Adipocyte (in vitro differentiated cells): ENCODE results near the gene SETD4.
"Not testable (repeated sequence)": the region's sequence is repeated elsewhere in the genome, so short reads cannot be mapped to it uniquely, and the experiment has no call there.

Experiments used
- DNase-seq: peaks from one replicate; pipeline ENCODE4 v3.0.0-alpha.2; 2015; ENCODE audit warnings: low read depth
- H3K27me3 ChIP-seq: replicated peaks from 2 replicates; pipeline ENCODE4 v1.7.0; 2013; ENCODE audit warnings: mild to moderate bottlenecking, low read length, moderate library complexity; ENCODE audit not compliant: control insufficient read depth, insufficient read depth
- H3K36me3 ChIP-seq: 2 replicates; pipeline ENCODE4 v1.7.0; 2013; ENCODE audit warnings: low read length, mild to moderate bottlenecking, moderate library complexity; ENCODE audit not compliant: control insufficient read depth, insufficient read depth, severe bottlenecking
- H3K4me1 ChIP-seq: 2 replicates; pipeline ENCODE4 v1.7.0; 2013; ENCODE audit warnings: mild to moderate bottlenecking, low read length, moderate library complexity; ENCODE audit not compliant: control insufficient read depth, insufficient read depth
- H3K4me3 ChIP-seq: 2 replicates; pipeline ENCODE4 v1.7.0; 2013; ENCODE audit warnings: mild to moderate bottlenecking, low read length, moderate library complexity
- H3K9ac ChIP-seq: 2 replicates; pipeline ENCODE4 v1.7.0; 2013; ENCODE audit warnings: mild to moderate bottlenecking, low read length, moderate library complexity
- H3K9me3 ChIP-seq: 2 replicates; pipeline ENCODE4 v1.7.0; 2013; ENCODE audit warnings: mild to moderate bottlenecking, low read length, moderate library complexity; ENCODE audit not compliant: control insufficient read depth

SETD4 gene

DNA sequence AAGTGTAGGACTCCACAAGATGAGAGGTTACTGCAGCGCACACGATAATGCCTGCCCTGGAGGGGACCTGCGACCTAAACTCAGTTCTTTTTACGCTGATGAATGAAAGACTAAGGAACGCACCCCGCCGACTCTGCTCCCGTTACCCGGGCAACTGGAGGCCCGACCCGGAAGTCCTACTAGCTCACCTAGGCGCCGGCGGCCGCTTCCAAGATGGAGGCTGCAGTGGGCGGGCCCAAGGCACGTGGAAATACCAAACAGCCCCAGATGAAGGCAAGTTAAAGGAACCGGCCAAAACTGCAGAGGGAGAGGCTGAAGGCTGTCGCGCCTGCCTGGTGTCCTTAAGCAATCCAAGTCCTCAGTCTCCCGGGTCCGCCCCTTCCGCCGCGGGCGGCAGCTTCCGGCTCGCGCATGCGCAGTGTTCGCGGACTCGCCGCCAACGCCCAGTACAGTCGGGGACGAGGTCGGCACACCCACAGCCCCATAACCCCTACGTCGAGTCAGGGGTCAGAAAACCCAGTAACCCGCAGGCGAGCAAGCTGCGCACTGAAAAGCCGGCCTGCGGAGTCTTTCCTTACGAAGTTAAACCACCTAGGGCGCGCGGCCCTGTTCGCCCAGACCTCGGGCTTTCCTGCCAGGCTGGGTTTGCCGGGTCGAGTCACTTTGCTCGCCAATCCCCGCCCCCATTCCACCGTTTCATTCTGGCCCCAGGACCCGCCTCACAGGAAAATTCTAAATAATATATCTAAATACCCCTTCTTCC is at the start of gene SETD4:
Gene SETD4 (minus strand): TSS at position 368 of the 763 bp plus-strand sequence. CDS start 1,638 bp downstream, outside the sequence.
- H3K4me1 ChIP-seq: peaks cover 13% of the 10 kb centered on the region
- H3K9ac ChIP-seq: peak within 1 kb of the TSS; percentile 92
- DNase-seq: peak; percentile 95
- H3K27me3 ChIP-seq: no peaks in the 10 kb centered on the region
- H3K4me3 ChIP-seq: peak within 1 kb of the TSS; percentile 96
- H3K36me3 ChIP-seq: peaks cover 24% of the 10 kb centered on the region
- no peaks in the 10 kb centered on the region for H3K9me3 ChIP-seq

DNA sequence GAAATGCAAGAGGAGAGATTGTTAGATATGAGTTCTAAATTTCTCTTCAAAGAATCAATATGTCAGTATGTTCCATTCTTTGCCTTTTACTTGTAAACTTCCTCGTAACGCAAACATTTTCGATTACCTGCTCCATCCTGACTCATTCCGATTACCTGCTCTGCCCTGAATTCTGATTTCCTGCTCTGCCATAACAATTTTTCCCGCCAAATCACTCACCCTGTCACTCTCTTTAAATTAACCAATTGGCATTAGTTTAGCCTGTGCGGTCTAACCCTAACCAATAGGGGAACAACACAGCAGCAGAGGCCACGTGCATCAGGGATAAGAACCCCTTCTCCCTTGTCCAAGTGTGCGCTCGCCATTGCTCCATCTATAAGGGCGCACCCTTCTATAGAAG is 49.5 kb upstream of the SETD4 start:
- no peak overlapping the region for H3K4me3 ChIP-seq
- H3K27me3 ChIP-seq: peaks cover 6% of the 10 kb centered on the region
- H3K36me3 ChIP-seq: no peaks in the 10 kb centered on the region
- no peak for DNase-seq
- H3K4me1 ChIP-seq: peaks cover 17% of the 10 kb centered on the region
- no peak overlapping the region for H3K9ac ChIP-seq
- no peaks in the 10 kb centered on the region for H3K9me3 ChIP-seq

DNA sequence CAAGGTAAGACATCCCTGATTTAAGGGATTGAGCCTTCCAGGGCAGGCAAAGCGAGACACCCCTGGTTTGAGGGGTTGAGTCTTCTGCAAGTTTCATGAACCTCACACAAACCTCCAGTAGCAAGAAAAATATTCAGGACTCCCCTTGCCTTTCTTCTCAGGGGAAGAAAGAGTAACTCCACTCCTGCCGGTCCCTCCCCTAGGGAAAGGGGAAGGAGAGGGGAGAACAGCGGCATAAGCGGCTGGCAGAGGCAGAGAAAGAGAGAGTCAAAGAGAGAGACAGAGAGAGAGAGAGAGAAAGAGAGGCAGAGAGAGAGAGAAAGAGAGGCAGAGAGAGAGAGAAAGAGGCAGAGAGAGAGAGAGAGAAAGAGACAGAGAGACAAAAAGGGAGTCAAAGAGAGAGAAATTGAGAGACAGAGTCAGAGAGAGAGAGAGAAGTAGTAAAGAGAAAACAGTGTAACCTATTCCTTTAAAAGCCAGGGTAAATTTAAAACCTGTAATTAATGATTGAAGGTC is 45.1 kb upstream of the SETD4 start:
- Histone ChIP-seq H3K4me3 (peak overlapping the region; percentile 61), H3K9ac (no peak overlapping the region), H3K27me3 (peaks cover 12% of the 10 kb centered on the region), H3K4me1 (peaks cover 5% of the 10 kb centered on the region), H3K9me3 (no peaks in the 10 kb centered on the region), H3K36me3 (no peaks in the 10 kb centered on the region)
- DNase-seq: no peak

DNA sequence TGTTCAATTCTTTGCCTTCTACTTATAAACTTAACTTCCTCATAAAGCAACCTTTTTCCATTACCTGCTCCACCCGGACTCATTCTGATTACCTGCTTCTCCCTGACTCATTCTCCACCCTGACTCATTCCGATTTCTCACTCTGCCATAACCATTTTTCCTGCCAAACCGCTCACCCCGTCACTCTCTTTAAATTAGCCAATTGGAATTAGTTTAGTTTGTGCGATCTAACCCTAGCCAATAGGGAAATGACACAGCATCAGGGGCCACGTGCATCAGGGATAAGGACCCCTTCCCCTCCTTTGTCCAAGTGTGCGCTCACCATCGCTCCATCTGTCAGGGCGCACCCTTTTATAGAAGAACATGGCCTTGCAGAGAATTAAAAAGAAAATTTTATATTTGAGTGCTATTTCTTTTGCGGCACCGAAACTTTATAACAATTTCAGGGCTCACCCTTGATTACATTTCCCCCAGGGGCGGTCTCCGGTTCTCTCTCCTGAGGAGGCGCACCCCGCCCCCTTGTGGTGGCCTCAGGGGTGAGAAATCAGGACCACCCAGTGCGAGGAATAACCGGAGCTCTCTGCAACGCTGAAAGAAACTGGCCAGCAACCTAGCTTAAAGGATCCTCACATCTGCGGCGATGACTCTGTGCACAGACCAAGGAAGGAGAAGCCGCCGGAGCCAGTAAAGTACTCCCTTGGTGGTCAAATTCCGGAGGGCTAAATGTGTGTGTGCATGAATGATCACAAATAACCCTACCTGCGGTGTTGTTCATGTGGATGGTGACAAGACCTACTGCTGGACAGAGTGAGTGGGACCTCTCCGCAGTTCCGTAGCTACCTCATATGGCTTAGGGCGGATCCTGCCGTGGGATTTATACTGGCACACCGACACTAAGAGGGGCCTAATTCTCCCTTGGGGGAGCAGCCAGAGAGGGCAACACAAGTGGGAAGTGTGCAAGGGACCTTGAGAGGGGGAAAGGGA is 44.3 kb upstream of the SETD4 start:
- Histone ChIP-seq H3K27me3 (peaks cover 15% of the 10 kb centered on the region), H3K36me3 (no peaks in the 10 kb centered on the region), H3K4me3 (peak overlapping the region; percentile 61), H3K4me1 (peaks cover 5% of the 10 kb centered on the region), H3K9me3 (no peaks in the 10 kb centered on the region), H3K9ac (no peak overlapping the region)
- peak; percentile 57 for DNase-seq

DNA sequence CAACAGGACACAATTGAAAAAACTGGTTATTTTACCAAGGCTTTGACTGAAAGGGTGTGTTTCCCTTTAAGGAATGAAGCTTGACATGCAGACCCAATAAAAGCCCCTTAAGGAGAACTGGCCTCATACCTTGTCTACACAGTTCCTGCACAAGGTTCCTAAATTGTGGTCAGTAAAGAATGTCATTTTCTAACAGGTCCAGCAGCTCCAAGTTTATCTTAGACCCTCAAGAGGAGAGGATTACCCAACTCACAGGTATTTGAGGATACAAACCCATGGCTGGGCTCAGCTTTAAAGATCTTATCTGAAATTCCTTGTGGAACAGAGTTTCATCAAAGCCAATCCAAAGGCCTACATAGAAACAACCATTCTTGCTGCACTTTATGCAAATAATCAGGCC is 43.1 kb upstream of the SETD4 start:
- H3K36me3 ChIP-seq: no peaks in the 10 kb centered on the region
- peaks cover 15% of the 10 kb centered on the region for H3K27me3 ChIP-seq
- no peaks in the 10 kb centered on the region for H3K9me3 ChIP-seq
- no peak overlapping the region for H3K9ac ChIP-seq
- no peak overlapping the region for H3K4me3 ChIP-seq
- no peak for DNase-seq
- H3K4me1 ChIP-seq: peaks cover 5% of the 10 kb centered on the region

- Histone ChIP-seq H3K27me3 (peaks cover 15% of the 10 kb centered on the region), H3K4me1 (peaks cover 14% of the 10 kb centered on the region), H3K9me3 (no peaks in the 10 kb centered on the region), H3K36me3 (no peaks in the 10 kb centered on the region), H3K4me3 (no peak overlapping the region), H3K9ac (no peak overlapping the region)
- DNase-seq: no peak
Observed at GRCh38 chr21:36100971-36101641, 40.8 kb upstream of the SETD4 start.

- H3K4me1 ChIP-seq: peaks cover 13% of the 10 kb centered on the region
- not testable (repeated sequence) for H3K9ac ChIP-seq, H3K27me3 ChIP-seq, DNase-seq, H3K4me3 ChIP-seq, H3K9me3 ChIP-seq, H3K36me3 ChIP-seq
Observed at GRCh38 chr21:36099695-36100211, 39.4 kb upstream of the SETD4 start.

GRCh38 chr21:36099000-36099399 is 38.7 kb upstream of the SETD4 start:
- Histone ChIP-seq H3K4me1 (peaks cover 8% of the 10 kb centered on the region), H3K9me3 (no peaks in the 10 kb centered on the region), H3K4me3 (no peak overlapping the region)

GRCh38 chr21:36098182-36098532 is 37.8 kb upstream of the SETD4 start:
- DNase-seq: no peak
- Histone ChIP-seq H3K9me3 (peaks cover 8% of the 10 kb centered on the region), H3K36me3 (no peaks in the 10 kb centered on the region), H3K4me1 (peaks cover 8% of the 10 kb centered on the region), H3K27me3 (peaks cover 8% of the 10 kb centered on the region), H3K9ac (no peak overlapping the region), H3K4me3 (no peak overlapping the region)

More at GRCh38 chr21:36099000-36099399, 38.7 kb upstream of the SETD4 start:
- H3K36me3 ChIP-seq: no peaks in the 10 kb centered on the region
- DNase-seq: no peak
- H3K27me3 ChIP-seq: peaks cover 4% of the 10 kb centered on the region
- no peak overlapping the region for H3K9ac ChIP-seq

DNA sequence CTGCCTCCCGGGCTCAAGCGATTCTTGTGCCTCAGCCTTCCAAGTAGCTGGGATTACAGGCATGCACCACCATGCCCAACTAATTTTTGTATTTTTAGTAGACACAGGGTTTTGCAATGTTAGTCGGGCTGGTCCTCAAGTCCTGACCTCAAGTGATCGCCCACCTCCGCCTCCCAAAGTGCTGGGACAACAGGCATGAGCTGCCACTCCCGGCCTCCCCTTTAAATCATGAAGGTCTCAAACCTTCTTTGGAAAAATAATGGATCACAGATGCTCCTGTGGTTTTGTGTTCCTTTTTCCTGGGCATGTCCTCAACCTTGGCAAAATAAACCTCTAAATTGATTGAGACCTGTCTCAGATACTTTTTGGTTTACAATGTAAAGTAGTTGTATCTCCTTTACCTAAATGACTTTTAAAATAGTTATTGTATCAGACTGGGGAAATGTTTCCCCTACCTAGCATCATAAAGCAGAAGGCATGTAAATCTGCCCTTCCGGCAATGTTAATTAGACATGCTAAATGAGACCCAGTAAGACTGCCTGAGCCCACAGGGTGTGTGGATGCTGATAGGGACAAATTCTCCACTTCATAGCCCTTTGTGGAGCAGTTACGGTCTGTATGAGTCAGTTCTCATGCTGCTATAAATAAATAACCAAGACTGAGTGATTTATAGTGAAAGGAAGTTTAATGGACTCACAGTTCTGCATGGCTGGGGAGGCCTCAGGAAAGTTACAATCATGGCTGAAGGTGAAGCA is 37.3 kb upstream of the SETD4 start:
- Histone ChIP-seq H3K9me3 (peaks cover 8% of the 10 kb centered on the region), H3K36me3 (no peaks in the 10 kb centered on the region), H3K9ac (no peak overlapping the region), H3K4me3 (no peak overlapping the region), H3K27me3 (peaks cover 8% of the 10 kb centered on the region), H3K4me1 (peaks cover 8% of the 10 kb centered on the region)
- DNase-seq: peak; percentile 49
